Neural cell (in vitro differentiated cells): Measurements from ENCODE around the gene SF3B3.

Source experiments
- CTCF ChIP-seq: fragments of 450-650 bp; IDR thresholded peaks from 2 replicates; pipeline ENCODE4 v1.5.1; 2014; ENCODE audit warnings: antibody characterized with exemption, mild to moderate bottlenecking, moderate library complexity; ENCODE audit not compliant: poor library complexity, severe bottlenecking
- EP300 ChIP-seq: fragments of 450-650 bp; conservative IDR thresholded peaks from 2 replicates; pipeline ENCODE4 v1.6.1; 2014; ENCODE audit warnings: antibody characterized with exemption, mild to moderate bottlenecking, moderate library complexity; ENCODE audit not compliant: poor library complexity, severe bottlenecking
- EZH2 ChIP-seq: fragments of 200-600, 300-800 bp; shearing (Covaris generic), sonication (generic); IDR thresholded peaks from 2 replicates; pipeline ENCODE4 v1.6.1; 2014; ENCODE audit warnings: antibody characterized with exemption, low read length, borderline replicate concordance, mild to moderate bottlenecking; ENCODE audit not compliant: insufficient read depth, poor library complexity, severe bottlenecking
- POLR2AphosphoS5 ChIP-seq: IDR thresholded peaks from 2 replicates; pipeline ENCODE4 v1.6.1; 2012
- RAD21 ChIP-seq: fragments of 450-650 bp; conservative IDR thresholded peaks from 2 replicates; pipeline ENCODE4 v1.6.1; 2014; ENCODE audit warnings: antibody characterized with exemption, mild to moderate bottlenecking, moderate library complexity
- TAF1 ChIP-seq: IDR thresholded peaks from 2 replicates; pipeline ENCODE4 v1.6.1; 2012; ENCODE audit warnings: low read depth

- no peak for TF ChIP-seq CTCF
- TF ChIP-seq RAD21: no peak
- TF ChIP-seq EZH2: no peak
- TF ChIP-seq EP300: no peak
- TF ChIP-seq TAF1: no peak
- TF ChIP-seq POLR2AphosphoS5: no peak
Measured at GRCh38 chr16:70512456-70512855, 11.2 kb upstream of the SF3B3 start.
